Measurements from ENCODE around the gene KMT5B.

Gene KMT5B

DNA sequence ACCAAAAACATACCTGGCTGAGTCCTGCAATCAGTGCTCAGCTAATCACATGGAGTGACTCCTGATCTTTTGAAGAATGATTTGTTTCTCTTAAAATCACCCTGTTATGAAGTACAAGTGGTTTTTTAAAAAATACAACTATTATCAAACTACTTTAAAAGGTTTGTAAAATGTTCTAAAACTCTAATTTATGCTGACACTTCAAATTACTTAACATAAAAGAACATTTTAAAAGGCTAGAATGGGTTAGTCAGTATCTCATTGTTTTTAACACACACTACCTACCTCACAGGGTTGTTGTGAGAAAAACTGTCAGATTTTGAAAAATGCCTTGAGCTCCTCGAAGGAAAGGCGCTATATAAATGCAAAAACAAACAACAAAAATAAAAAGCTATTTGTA is 33.2 kb downstream of the KMT5B start:
- Histone ChIP-seq H3K4me2 (ENCODE audit: low read length) (no peak overlapping the region), H3K4me3 (ENCODE audit: low read length) (no peak overlapping the region)

GRCh38 chr11:68177877-68178276 is 35.2 kb downstream of the KMT5B start:
- peaks cover 15% of the 10 kb centered on the region; the same call in 1 of the 2 replicates for H3K36me3 ChIP-seq (ENCODE audit: control insufficient read depth, low read length)
- H3K9me2 ChIP-seq (replicated peaks; ENCODE audit: control insufficient read depth, low read length): no peaks in the 10 kb centered on the region
- no peaks in the 10 kb centered on the region for H3K9me3 ChIP-seq (ENCODE audit: control insufficient read depth, insufficient read depth, low read length)
- no peaks in the 10 kb centered on the region for H3K4me1 ChIP-seq (ENCODE audit: control insufficient read depth, low read length)
- TF ChIP-seq EZH2phosphoT487 (IDR thresholded peaks at IDR 0.05; ENCODE audit: borderline replicate concordance, low read length): no peak
- TF ChIP-seq, protein P1, sequence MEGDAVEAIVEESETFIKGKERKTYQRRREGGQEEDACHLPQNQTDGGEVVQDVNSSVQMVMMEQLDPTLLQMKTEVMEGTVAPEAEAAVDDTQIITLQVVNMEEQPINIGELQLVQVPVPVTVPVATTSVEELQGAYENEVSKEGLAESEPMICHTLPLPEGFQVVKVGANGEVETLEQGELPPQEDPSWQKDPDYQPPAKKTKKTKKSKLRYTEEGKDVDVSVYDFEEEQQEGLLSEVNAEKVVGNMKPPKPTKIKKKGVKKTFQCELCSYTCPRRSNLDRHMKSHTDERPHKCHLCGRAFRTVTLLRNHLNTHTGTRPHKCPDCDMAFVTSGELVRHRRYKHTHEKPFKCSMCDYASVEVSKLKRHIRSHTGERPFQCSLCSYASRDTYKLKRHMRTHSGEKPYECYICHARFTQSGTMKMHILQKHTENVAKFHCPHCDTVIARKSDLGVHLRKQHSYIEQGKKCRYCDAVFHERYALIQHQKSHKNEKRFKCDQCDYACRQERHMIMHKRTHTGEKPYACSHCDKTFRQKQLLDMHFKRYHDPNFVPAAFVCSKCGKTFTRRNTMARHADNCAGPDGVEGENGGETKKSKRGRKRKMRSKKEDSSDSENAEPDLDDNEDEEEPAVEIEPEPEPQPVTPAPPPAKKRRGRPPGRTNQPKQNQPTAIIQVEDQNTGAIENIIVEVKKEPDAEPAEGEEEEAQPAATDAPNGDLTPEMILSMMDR (IDR thresholded peaks at IDR 0.05; ENCODE audit: low read depth, low read length, poor library complexity, severe bottlenecking): no peak
- no peaks in the 10 kb centered on the region for H3K79me2 ChIP-seq (ENCODE audit: control insufficient read depth, low read length)
- no peaks in the 10 kb centered on the region for H3F3A ChIP-seq (ENCODE audit: control insufficient read depth, insufficient read depth)
- no peak overlapping the region for H3K4me2 ChIP-seq (ENCODE audit: low read length)
- no peaks in the 10 kb centered on the region for H4K20me1 ChIP-seq (ENCODE audit: control insufficient read depth, insufficient read depth, low read depth, low read length)
- no peaks in the 10 kb centered on the region for H3K27me3 ChIP-seq (ENCODE audit: control insufficient read depth, low read length)
- no peak overlapping the region for H3K4me3 ChIP-seq (ENCODE audit: low read length)
- no peak overlapping the region for H3K27ac ChIP-seq (ENCODE audit: low read depth, low read length)

More for the DNA sequence above, 33.2 kb downstream of the KMT5B start:
- Histone ChIP-seq H3K9me3 (ENCODE audit: control insufficient read depth, insufficient read depth, low read length) (no peaks in the 10 kb centered on the region), H4K20me1 (ENCODE audit: control insufficient read depth, insufficient read depth, low read depth, low read length) (no peaks in the 10 kb centered on the region), H3K4me1 (ENCODE audit: control insufficient read depth, low read length) (no peaks in the 10 kb centered on the region), H3K9me2 (replicated peaks; ENCODE audit: control insufficient read depth, low read length) (no peaks in the 10 kb centered on the region), H3K27me3 (ENCODE audit: control insufficient read depth, low read length) (no peaks in the 10 kb centered on the region), H3K36me3 (ENCODE audit: control insufficient read depth, low read length) (peaks cover 8% of the 10 kb centered on the region; the same call in 1 of the 2 replicates), H3K79me2 (ENCODE audit: control insufficient read depth, low read length) (no peaks in the 10 kb centered on the region), H3F3A (ENCODE audit: control insufficient read depth, insufficient read depth) (no peaks in the 10 kb centered on the region), H3K27ac (ENCODE audit: low read depth, low read length) (no peak overlapping the region)
- TF ChIP-seq, protein P1 (IDR thresholded peaks at IDR 0.05; ENCODE audit: low read depth, low read length, poor library complexity, severe bottlenecking): no peak
- no peak for TF ChIP-seq EZH2phosphoT487 (IDR thresholded peaks at IDR 0.05; ENCODE audit: borderline replicate concordance, low read length)

DNA sequence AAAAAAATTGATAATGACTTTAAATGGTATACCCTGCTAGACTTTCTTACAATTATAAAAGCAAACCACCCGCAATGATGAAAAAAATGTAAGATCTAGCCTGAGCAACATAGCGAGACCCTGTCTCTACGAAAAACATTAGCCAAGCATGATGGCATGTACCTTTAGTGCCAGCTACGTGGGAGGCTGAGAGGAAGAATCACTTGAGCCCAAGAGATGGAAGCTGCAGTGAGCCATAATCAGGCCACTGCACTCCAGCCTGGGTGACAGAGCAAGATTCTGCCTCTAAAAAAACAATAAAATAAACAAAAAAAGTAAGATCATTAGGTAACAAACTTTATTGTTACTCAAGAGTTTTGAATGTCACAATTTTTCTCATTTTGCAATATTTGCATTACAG is 39.2 kb downstream of the KMT5B start:
- Histone ChIP-seq H3K79me2 (ENCODE audit: control insufficient read depth, low read length) (no peaks in the 10 kb centered on the region), H3K9me2 (replicated peaks; ENCODE audit: control insufficient read depth, low read length) (no peaks in the 10 kb centered on the region), H3K4me1 (ENCODE audit: control insufficient read depth, low read length) (no peaks in the 10 kb centered on the region), H4K20me1 (ENCODE audit: control insufficient read depth, insufficient read depth, low read depth, low read length) (no peaks in the 10 kb centered on the region), H3K4me2 (ENCODE audit: low read length) (no peak overlapping the region), H3K27me3 (ENCODE audit: control insufficient read depth, low read length) (no peaks in the 10 kb centered on the region), H3K27ac (ENCODE audit: low read depth, low read length) (no peak overlapping the region), H3F3A (ENCODE audit: control insufficient read depth, insufficient read depth) (no peaks in the 10 kb centered on the region), H3K9me3 (ENCODE audit: control insufficient read depth, insufficient read depth, low read length) (no peaks in the 10 kb centered on the region), H3K36me3 (ENCODE audit: control insufficient read depth, low read length) (peaks cover 30% of the 10 kb centered on the region), H3K4me3 (ENCODE audit: low read length) (no peak overlapping the region)
- TF ChIP-seq, protein P1 (IDR thresholded peaks at IDR 0.05; ENCODE audit: low read depth, low read length, poor library complexity, severe bottlenecking): no peak
- TF ChIP-seq EZH2phosphoT487 (IDR thresholded peaks at IDR 0.05; ENCODE audit: borderline replicate concordance, low read length): no peak

All from DOHH2 (cell line).